Fibroblast of pulmonary artery (primary cell): Measurements from ENCODE around the gene SRGAP2.
"Not testable (repeated sequence)": the region's sequence is repeated elsewhere in the genome, so short reads cannot be mapped to it uniquely, and the experiment has no call there.

Source experiments
- DNase-seq: peaks from one replicate; pipeline ENCODE4 v3.0.0-alpha.2; 2010; ENCODE audit warnings: low read depth
- H3K4me3 ChIP-seq: replicated peaks from 2 replicates; pipeline ENCODE4 v1.5.1; 2011; ENCODE audit warnings: low read depth, mild to moderate bottlenecking, control low read depth, low read length, moderate library complexity

SRGAP2 gene

DNA sequence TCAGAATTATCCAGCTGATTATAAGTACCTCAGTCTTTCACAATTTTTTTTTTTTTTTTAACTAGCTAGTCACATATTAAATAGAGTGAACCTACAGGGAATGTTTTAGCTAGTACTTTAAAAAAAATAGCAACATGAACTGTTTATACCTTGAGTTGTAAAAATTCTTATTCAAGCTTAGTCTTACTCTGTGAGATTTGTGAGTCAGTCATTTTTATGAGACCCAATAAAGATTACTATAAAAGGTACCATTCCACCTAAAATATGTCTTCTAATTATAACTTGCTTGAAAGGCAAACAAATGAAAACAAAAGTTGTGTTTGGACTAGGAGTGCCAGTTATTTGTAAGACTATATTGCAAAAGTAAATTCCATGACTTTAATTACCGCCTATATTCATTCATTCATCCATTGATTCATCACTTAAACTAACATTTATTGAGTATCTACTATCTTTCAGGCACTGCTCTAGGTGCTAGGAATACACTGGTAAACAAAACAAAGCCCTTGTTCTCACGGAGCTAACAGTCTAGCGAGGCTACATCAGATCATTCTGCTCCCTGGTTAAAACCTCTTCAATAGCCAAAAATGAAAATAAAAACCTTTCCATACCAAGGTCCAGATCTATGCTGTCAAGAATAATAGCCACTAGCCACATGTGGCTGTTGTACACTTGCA is 6.5 kb upstream of the SRGAP2 start:
- DNase-seq, H3K4me3 ChIP-seq: not testable (repeated sequence)

DNA sequence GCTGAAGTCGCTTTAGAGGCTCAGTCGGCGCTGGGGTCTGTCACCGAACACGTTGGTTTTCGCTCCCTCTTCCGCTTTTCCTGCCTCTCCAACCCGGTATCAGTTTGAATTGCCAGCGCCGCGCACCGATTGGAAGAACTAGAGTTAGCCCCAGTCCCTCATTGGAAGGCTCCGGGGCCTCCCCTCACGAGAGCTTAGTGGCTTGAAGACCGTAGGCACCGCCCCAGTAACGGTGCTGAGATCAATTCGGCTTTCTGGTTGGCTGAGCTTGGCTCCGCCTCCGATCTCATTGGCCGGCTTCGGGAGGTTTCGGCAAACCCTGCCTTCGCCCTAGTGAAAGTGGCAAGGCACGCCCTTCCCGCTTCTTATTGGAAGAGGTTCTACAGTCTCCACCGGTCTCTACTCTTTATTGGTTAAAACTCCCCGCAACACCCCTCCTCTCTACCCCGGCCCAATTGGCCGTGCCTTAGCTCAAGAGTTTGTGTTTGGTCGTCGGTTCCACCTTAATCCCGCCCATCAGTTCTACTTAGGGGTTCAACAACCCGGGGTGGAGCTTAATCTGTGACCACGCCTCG is 465 bp upstream of the SRGAP2 start, which contains the start of gene FAM72A:
TSS of gene FAM72A (minus strand) at position 51 of the 575 bp plus-strand sequence. CDS start 814 bp downstream, outside the sequence.
- peak; percentile 100 for DNase-seq
- H3K4me3 ChIP-seq, result peak within 1 kb of the TSS; percentile 53

DNA sequence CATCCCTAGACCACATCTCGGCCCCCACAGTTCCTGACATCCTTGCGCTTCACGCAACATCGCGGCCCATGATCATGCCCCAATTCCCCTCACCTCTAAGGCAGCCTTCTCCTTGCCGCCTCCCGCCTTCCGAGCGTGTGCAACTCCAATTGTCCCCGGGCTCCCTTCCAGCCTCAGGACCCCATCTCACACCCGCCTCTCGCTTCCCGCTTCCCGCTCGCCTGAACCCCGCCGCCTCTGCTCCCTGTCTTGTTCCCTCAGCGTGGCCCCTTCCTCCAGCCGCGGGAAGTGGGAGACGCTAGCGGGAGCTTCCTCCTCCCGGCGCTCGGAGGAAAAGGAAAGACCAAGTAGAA is 794 bp downstream of the SRGAP2 start:
- H3K4me3 ChIP-seq, result peak overlapping the region; percentile 50
- DNase-seq, result not testable (repeated sequence)

DNA sequence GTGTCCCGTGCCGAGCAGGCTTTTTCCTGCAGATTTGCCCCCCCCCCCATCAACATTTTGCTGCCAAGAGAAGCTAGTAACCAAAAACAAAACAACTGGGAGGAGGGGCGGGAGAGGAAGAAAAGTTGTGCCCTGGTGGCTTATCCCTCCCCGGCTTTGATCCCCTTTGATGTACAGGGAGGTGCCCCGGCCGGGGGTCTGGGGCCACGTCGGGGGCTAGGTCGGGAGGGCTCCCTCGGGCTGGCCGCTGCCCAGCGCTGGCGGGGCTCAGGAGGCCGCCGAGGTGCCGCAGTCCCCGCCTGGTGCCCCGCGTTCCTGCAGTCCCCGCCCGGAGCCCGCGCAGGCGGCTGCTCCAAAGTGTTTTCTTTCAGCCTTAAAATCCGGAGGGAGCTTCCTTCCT is 1.5 kb downstream of the SRGAP2 start:
- DNase-seq, result peak; percentile 28
- H3K4me3 ChIP-seq, result peak overlapping the region; percentile 44

DNA sequence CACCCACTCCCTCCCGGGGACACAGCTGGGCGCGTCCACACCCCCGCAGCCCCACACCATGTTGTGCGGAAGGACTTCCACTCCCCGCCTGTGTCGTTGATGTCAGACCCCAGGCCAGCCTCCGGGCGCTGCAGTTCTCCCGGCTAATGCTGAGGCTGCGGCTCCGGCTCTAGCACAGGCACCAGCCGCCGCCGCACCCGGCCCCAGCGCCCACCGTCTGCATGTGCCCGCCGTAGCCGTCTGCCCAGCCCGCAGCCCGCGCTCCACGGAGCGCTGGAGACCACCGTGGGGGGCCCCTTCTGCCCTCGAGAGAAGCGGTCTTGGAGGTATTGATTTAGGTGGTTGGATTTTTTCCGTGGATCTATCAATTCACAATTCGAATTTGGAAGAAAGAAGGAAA is 2.2 kb downstream of the SRGAP2 start:
- not testable (repeated sequence) for DNase-seq
- H3K4me3 ChIP-seq, result peak overlapping the region; percentile 35

DNA sequence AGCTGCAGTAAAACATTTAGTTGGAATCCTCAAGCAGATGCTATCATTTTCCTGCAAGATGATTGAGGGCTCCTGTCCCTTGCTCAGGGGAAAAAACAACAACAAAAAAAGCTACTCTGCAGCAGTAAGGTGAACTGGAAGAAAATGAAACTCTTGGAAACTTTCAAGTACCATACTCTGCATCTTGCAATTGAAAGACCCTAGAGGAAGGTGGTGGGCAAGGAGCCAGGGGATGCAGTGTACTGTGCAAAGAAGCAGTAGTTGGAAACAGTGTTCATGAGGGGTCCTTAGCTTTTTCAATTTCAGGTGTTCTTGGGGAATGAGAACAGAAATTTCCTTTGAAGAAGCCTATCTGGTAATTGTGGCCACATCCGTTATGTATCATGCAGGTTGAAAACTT is 7.5 kb downstream of the SRGAP2 start:
- not testable (repeated sequence) for DNase-seq, H3K4me3 ChIP-seq

DNA sequence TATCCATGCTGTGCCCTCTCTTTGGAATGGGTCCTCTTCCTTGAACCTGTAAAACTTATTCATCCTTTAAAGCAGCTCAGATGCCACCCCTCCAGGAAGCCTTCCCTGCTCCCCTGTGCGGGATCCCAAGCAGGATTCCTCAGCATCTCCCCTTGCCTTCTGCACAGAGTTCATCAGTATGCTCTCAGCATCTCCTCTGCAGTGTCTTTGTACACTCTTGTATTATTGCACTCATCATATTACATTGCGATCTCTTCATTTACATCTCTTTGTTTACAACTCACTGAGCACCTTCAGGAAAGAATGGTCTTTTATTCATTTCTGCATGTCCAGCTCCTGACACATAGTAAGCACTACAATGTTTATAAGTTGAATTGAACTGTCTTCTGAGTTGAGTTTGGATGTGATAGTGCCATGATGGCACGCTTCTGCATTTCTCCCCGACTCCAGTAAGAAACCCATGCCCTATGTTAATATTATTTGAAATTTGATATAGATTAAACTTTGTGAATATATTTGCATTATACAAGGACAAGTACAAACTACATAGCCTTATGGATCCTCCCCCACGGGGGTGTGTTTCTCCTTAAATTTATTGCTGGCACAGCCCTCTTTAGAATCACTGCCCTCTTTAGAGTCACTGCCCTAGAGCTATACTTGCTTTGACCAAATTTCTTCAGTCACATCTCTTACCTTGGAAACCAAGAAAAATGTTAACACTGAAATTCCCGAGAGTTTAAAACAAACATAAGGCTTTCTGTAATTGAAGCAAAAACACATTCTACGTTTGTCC is 12.5 kb downstream of the SRGAP2 start:
- H3K4me3 ChIP-seq, DNase-seq: not testable (repeated sequence)

DNA sequence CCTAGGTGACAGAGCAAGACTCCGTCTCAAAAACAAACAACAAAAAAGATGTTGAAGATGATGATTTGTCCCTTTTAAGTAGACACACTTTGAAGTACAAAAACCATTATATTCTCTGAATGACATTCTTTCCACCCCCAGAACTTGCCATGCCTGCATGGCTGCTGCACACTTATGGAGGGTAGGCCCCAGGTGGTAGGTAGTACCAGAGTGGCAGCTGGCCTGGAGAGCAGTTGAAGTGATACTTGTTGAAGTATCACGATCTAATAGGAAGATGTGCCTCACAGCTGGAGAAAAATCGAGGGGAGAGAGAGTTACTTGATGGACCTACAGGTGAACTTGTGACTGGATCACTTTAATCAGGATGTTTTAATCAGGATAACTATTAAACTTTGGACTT is 14.9 kb downstream of the SRGAP2 start:
- H3K4me3 ChIP-seq, DNase-seq: not testable (repeated sequence)

DNA sequence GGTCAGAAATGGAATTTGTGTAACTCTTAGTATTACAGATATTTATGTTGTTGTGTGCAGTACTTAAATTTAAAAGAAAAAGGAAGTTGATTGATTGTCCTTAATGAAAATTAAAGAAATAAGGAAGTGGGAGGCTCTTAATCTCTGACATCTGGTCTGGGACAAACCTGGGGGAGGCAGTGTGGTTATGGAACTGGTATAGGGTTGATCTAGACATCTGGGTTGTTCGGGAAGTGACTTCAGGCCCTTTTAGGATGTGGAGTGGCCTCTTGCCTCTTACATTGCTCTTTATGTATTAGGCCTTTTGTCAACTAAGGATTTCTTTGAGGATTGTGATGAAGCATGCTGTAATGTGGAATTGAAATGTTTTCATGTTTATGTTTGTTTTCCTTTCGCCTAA is 15.4 kb downstream of the SRGAP2 start:
- DNase-seq, H3K4me3 ChIP-seq: not testable (repeated sequence)

DNA sequence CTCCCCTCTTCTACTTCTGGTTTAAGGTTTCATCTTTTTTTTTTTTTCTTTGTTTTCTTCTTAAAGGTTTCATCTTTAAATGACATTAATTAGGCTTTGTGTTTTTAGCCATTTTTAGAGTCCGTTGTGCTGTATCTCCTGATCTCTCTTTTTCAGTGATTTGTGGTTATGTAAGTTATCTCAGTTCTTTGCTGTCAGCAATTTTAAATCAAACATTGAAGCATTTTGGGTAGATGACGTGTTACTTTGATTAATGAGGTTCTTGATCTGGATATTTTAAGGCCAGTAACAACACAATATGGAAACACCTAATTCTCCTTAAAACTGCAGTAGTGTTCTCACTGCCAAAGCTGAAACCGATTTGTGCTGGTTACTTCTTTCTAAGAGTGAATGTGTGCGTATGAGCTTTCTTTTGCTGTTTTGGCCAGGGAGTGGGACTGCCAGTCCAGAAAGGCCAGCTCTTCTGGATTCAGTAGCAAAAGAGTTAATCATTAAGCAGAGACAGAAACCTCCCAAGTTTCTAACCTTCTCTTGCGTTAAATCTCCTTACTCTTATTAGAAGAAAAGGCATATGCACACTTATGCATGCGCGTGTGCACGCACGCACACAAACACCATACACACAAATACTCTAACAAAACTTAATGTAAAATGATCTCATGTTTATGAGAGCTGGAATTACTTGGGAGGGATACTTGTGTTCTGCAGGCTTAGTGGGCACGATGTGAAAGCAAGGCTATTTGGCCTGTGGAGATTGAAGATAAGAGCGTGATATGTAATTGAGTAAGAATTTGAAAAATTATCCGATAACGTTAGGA is 16.4 kb downstream of the SRGAP2 start:
- H3K4me3 ChIP-seq, DNase-seq: not testable (repeated sequence)

DNA sequence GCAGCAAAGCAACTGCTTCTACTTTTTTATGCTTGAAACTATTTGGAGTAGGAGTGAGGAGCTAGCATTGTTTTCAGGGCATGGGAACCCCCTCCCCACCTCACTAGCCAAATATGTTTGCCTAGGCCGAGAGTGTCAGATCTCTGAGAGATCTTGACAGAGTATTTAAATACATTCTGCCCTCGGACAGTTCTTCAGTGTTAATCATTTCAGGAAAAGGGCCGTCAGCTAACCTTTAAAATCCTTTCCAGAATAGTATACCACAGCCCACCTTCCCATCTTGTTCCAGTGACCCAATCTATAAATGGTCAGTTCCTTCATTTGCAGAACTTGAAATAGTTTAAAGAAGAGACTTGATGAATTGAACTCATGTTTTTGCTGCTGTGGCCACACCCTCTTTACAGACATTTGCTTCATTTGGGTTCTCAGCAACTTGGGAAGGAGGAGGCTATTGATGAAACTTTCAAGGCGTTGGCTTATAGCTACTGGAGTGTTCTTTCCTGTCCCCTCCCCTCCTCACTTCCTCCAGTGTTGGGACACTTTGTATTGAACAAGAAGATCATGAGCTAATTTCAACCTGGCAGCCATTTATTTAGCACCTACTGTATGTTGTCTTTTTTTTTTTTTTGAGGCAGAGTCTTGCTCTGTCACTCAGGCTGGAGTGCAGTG is 17.1 kb downstream of the SRGAP2 start:
- not testable (repeated sequence) for H3K4me3 ChIP-seq

DNA sequence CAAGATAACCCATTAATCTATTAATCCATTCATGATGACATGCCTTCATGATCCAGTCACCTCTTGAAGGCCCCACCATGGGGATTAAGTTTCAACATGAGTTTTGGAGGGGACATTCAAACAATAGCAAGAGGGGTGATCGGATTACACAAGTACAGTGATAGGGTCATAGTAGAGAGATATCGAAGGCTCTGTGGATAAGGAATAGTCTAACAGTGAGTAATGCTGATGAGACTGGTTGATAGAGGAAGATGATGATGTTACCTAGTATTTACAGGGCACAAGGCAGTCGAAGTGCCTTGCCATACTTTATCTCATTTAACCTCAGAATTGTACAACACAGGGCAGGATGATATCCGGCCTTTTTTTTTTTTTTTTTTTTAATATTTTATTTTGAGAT is 18.2 kb downstream of the SRGAP2 start:
- not testable (repeated sequence) for H3K4me3 ChIP-seq, DNase-seq

More for the DNA sequence above, 17.1 kb downstream of the SRGAP2 start:
- peak; percentile 15 for DNase-seq

DNA sequence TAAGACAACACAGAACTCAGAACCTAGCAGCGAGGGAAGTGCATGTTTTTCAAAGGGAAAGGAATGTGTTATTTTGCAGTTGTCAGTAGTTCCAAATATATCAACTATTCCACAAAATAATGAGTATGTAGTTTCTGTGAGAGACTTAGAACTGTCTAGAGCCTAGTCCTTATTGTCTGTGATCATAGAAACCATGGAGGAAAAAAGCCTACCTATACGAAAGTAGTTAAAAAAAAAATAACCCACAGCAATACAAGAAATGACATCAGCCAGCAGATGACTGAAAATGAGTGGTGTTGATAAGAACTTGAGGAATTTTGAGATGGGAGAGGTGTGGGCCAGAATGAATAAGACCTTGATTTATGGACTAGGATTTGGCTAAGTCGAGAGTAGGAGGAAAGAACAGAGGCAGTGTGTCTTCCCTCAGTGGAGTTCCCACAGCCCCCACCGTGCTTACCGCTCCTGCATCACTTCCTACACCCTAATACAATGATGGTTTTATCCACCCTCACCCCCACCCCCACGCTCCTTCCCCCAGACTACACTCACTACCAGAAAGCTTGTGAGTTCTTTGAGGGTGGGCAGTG is 20.9 kb downstream of the SRGAP2 start:
- H3K4me3 ChIP-seq, result not testable (repeated sequence)

DNA sequence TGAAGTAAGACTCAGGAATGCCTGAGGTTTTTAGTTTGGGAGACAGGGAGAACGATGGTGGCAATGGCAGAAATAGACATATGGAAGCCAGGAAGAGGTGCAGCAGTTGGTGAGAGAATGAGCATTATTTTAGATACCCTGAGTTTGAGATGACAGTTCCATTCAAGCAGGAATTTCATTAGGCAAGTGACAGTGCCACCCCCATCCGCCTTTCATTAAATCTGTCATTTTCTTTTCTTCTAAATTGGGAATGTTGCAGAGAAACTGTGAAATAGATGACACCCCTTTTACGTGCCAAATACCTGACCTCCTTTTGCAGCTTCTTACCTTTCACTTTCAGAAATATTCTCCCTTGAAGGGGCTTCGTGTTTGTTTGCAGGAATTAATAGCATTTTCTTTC is 22.0 kb downstream of the SRGAP2 start:
- DNase-seq, H3K4me3 ChIP-seq: not testable (repeated sequence)

More for the DNA sequence above, 20.9 kb downstream of the SRGAP2 start:
- DNase-seq, result not testable (repeated sequence)

DNA sequence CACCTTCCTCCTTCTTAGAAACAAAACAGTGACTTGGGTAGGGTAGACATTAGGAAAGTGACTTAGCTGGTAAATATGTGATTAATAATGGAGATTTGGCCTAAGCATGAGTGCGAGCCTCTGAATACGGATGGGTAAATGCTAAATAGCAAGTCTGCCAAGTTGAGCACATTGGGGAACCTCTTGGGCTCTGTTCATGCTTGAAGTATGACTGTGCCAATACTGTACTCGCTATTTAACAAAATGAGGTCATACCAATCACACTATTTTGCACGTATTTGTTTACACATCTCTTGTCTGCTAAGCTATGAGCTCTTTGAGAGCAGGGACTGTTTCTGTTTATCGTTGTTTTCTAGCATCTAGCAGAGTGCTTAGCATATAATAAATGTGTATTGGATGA is 23.5 kb downstream of the SRGAP2 start:
- not testable (repeated sequence) for DNase-seq, H3K4me3 ChIP-seq

DNA sequence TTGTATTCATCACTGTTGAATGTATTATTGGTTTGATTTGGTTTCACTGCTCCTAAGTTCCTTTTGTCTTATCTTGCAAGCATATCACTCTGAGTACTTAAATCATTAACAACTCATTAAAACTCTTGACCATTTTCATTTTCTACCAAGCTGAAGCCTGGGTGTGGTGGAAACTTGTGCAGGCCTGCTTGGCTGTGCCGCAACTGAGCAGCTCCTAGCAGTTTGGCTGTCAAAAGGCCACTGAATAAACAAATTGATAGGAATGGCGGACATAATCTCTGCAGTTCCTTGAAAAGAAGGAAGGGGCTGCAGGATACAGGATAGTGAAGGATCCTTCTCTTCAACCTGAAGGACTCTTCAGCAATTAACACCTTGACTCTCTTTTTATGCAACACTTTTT is 25.9 kb downstream of the SRGAP2 start:
- H3K4me3 ChIP-seq, DNase-seq: not testable (repeated sequence)

DNA sequence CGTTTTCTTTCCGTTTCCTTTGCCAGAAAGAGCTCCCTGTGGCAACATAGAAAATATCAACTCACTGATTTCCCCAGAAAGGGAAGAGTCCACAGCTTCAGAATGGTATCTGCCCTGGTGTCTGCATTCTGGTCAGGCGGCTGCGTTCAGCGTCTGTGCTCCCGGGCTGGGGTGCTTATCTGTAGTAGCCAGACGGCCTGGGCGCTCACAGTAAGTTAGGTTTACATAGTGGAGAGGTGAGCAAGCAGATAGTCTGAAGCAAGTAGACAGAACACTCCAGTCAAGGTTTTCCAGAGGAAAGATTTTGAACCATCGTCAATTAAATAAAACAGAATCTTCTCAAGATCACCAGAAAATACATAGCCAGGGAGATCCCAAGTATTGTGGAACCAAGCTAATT is 28.6 kb downstream of the SRGAP2 start:
- not testable (repeated sequence) for DNase-seq

More for the DNA sequence above, 28.6 kb downstream of the SRGAP2 start:
- H3K4me3 ChIP-seq, result not testable (repeated sequence)
